Nephron progenitor cell (in vitro differentiated cells): ENCODE results near the gene NELL2.
A peak's percentile ranks its signal among the peaks of the same experiment; 100 is the strongest.
"Not testable (repeated sequence)": the region's sequence is repeated elsewhere in the genome, so short reads cannot be mapped to it uniquely, and the experiment has no call there.

Source experiments
- DNase-seq: peaks from one replicate; pipeline ENCODE4 v3.0.0; 2021
- H3K27ac Mint-ChIP-seq: 2 replicates; pipeline ENCODE4 v1.8.0; 2021; ENCODE audit warnings: mild to moderate bottlenecking, moderate library complexity, mixed read lengths
- H3K27me3 Mint-ChIP-seq: 2 replicates; pipeline ENCODE4 v1.8.0; 2021; ENCODE audit warnings: mild to moderate bottlenecking, low read depth, mixed read lengths; ENCODE audit not compliant: poor library complexity
- H3K36me3 Mint-ChIP-seq: 2 replicates; pipeline ENCODE4 v1.8.0; 2021; ENCODE audit warnings: low read depth, mixed read lengths
- H3K4me1 Mint-ChIP-seq: 2 replicates; pipeline ENCODE4 v1.8.0; 2021; ENCODE audit warnings: mixed read lengths
- H3K4me3 Mint-ChIP-seq: 2 replicates; pipeline ENCODE4 v1.8.0; 2021; ENCODE audit warnings: mild to moderate bottlenecking, moderate library complexity, mixed read lengths
- H3K9me3 Mint-ChIP-seq: 2 replicates; pipeline ENCODE4 v1.8.0; 2021; ENCODE audit warnings: mild to moderate bottlenecking, moderate library complexity, mixed read lengths
- CTCF ChIP-seq: fragments of 200-600 bp; sonication (generic); IDR thresholded peaks from 2 replicates; pipeline ENCODE4 v1.5.0; 2021; ENCODE audit warnings: antibody characterized with exemption

The NELL2 gene

GRCh38 chr12:44875954-44876543 lies at the start of gene NELL2:
Gene NELL2, minus strand, starts transcription at chr12:44876315. Its CDS starts 446 bp downstream, at chr12:44875869.
- DNase-seq = peak; percentile 74
- Mint-ChIP-seq H3K27ac (no peak within 1 kb of the TSS), H3K27me3 (peaks cover 29% of the 10 kb centered on the region), H3K4me1 (peaks cover 20% of the 10 kb centered on the region), H3K36me3 (peaks cover under 1% of the 10 kb centered on the region), H3K9me3 (peaks cover 16% of the 10 kb centered on the region), H3K4me3 (peak within 1 kb of the TSS; percentile 92)
- TF ChIP-seq CTCF = no peak

- Mint-ChIP-seq H3K27me3 (no peaks in the 10 kb centered on the region), H3K4me3 (no peak overlapping the region)
These were observed 45.6 kb upstream of the NELL2 start for GRCh38 chr12:44921736-44922135.

DNA sequence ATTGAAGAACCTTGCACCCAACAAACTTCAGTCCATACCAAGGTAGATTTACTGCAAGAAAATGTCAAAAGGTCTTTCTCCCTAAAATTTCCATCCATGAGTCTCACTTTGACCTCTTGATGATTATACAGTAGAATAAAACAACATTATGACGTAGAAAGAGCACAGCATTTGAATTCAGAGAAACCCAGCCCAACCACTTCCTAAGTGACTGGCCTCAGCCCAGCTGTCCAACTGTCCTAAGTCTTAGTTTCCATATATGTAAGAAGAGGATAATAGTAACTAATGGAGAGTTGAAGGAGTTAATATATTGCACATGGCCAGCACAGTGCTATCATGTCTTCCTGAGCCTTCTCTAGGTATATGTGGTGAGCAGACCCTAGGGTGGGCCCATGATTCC lies 41.0 kb upstream of the NELL2 start:
- H3K27me3 Mint-ChIP-seq = no peaks in the 10 kb centered on the region
- no peak for DNase-seq
- no peak overlapping the region for H3K27ac Mint-ChIP-seq
- H3K4me1 Mint-ChIP-seq = no peaks in the 10 kb centered on the region
- H3K9me3 Mint-ChIP-seq = no peaks in the 10 kb centered on the region
- TF ChIP-seq CTCF = no peak
- no peak overlapping the region for H3K4me3 Mint-ChIP-seq
- H3K36me3 Mint-ChIP-seq = no peaks in the 10 kb centered on the region

More at GRCh38 chr12:44921736-44922135, 45.6 kb upstream of the NELL2 start:
- TF ChIP-seq CTCF = no peak
- H3K36me3 Mint-ChIP-seq = no peaks in the 10 kb centered on the region
- no peaks in the 10 kb centered on the region for H3K4me1 Mint-ChIP-seq
- no peak for DNase-seq
- H3K27ac Mint-ChIP-seq = no peak overlapping the region
- H3K9me3 Mint-ChIP-seq = no peaks in the 10 kb centered on the region

- no peaks in the 10 kb centered on the region for H3K27me3 Mint-ChIP-seq
- no peaks in the 10 kb centered on the region for H3K4me1 Mint-ChIP-seq
- no peak for DNase-seq
- no peak for TF ChIP-seq CTCF
- no peaks in the 10 kb centered on the region for H3K36me3 Mint-ChIP-seq
- no peak overlapping the region for H3K27ac Mint-ChIP-seq
- H3K9me3 Mint-ChIP-seq = no peaks in the 10 kb centered on the region
- no peak overlapping the region for H3K4me3 Mint-ChIP-seq
These were observed 39.8 kb upstream of the NELL2 start for GRCh38 chr12:44915958-44916357.

DNA sequence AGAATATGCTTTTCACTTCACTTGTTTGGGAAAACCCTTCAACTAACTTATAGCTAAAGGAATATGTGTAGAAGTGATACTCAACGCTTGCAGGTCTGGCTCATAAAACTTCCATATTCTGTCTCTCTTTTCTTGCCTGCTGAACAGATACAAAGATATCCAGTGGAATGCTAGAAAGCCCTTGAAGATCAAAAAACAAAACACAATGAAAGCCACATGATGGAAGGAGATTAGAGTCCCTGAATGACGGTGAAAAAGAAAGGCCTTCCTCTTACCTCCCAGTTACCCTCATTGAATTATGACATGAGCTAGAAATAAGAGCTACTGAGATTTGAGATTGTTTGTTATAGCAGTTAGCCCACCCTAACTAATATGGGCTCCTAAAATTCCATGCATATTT lies 28.2 kb upstream of the NELL2 start:
- DNase-seq = no peak

DNA sequence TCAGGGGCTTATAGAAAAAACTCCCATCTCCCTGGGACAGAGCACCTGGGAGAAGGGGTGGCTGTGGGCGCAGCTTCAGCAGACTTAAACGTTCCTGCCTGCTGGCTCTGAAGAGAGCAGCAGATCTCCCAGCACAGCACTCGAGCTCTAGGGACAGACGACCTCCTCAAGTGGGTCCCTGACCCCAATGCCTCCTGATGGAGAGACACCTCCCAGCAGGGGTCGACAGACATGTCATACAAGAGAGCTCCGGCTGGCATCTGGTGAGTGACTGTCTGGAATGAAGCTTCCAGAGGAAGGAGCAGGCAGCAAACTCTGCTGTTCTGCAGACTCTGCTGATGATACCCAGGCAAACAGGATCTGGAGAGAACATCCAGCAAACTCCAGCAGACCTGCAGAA lies 22.0 kb upstream of the NELL2 start:
- H3K9me3 Mint-ChIP-seq = peaks cover 41% of the 10 kb centered on the region
- DNase-seq, H3K36me3 Mint-ChIP-seq, H3K27me3 Mint-ChIP-seq, H3K4me1 Mint-ChIP-seq, H3K4me3 Mint-ChIP-seq, H3K27ac Mint-ChIP-seq: not testable (repeated sequence)

More for the DNA sequence above, 28.2 kb upstream of the NELL2 start:
- no peak for TF ChIP-seq CTCF
- no peaks in the 10 kb centered on the region for H3K27me3 Mint-ChIP-seq
- H3K27ac Mint-ChIP-seq = peak overlapping the region; percentile 13
- H3K36me3 Mint-ChIP-seq = no peaks in the 10 kb centered on the region
- H3K4me1 Mint-ChIP-seq = no peaks in the 10 kb centered on the region
- H3K9me3 Mint-ChIP-seq = peaks cover 27% of the 10 kb centered on the region
- no peak overlapping the region for H3K4me3 Mint-ChIP-seq
